Cardiac fibroblast (primary cell): ENCODE results near the gene GCNT1.
"Not testable (repeated sequence)": the region's sequence is repeated elsewhere in the genome, so short reads cannot be mapped to it uniquely, and the experiment has no call there.

Experiments
- DNase-seq, 2 donors: peaks; one replicate each; pipeline versions ENCODE4 v3.0.0 to v3.0.0-alpha.2; 2010; ENCODE audit warnings: low read depth in 2 of 2
- H3K4me3 ChIP-seq, 2 donors: replicated peaks in 1 of 2; 1 replicate in 1 of 2; 2 replicates in 1 of 2; pipeline ENCODE4 v1.5.1; 2011; ENCODE audit warnings: low read depth in 2 of 2, low read length in 2 of 2, mild to moderate bottlenecking in 2 of 2, moderate library complexity in 1 of 2
- TF ChIP-seq, protein P1 (sequence below): IDR thresholded peaks from one replicate; pipeline ENCODE4 v1.5.1; 2011; ENCODE audit warnings: low read depth, mild to moderate bottlenecking, low read length, inconsistent platforms

Gene GCNT1

DNA sequence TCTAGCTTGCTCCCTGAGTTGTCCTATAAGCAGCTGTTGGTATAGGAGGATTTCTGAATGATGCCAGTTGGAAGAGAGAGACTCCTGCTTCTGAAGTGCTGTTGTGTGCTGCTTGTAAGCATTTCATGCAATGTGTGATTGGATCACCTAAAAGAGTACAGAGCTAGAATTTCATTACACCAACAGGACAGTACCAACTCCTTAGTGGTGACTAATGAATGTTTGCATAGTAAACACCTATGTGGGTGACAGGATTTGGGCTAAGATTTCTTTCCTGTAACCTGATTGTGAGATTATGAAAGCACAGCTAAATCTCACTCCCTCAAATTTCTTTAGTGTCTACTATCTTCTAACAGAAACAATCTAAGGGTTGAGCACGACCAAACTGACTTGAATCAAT lies 67.0 kb downstream of the GCNT1 start:
- TF ChIP-seq, protein P1, sequence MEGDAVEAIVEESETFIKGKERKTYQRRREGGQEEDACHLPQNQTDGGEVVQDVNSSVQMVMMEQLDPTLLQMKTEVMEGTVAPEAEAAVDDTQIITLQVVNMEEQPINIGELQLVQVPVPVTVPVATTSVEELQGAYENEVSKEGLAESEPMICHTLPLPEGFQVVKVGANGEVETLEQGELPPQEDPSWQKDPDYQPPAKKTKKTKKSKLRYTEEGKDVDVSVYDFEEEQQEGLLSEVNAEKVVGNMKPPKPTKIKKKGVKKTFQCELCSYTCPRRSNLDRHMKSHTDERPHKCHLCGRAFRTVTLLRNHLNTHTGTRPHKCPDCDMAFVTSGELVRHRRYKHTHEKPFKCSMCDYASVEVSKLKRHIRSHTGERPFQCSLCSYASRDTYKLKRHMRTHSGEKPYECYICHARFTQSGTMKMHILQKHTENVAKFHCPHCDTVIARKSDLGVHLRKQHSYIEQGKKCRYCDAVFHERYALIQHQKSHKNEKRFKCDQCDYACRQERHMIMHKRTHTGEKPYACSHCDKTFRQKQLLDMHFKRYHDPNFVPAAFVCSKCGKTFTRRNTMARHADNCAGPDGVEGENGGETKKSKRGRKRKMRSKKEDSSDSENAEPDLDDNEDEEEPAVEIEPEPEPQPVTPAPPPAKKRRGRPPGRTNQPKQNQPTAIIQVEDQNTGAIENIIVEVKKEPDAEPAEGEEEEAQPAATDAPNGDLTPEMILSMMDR: no peak
- no peak for DNase-seq

DNA sequence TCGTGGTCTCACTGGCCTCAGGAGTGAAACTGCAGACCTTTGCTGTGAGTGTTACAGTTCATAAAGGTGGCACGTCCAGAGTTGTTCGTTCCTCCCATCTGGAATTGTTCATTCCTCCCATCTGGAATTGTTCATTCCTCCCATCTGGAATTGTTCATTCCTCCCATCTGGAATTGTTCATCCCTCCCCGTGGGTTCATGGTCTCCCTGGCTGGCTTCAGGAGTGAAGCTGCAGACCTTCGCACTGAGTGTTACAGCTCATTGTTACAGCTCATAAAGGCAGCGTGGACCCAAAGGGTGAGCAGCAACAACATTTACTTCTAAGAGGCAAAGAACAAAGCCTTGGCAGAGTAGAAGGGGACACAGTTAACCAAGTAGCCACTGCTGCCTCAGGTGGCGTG lies 69.1 kb downstream of the GCNT1 start:
- no peak for DNase-seq
- TF ChIP-seq, protein P1: no peak
- H3K4me3 ChIP-seq: no peak overlapping the region

More for the DNA sequence above, 67.0 kb downstream of the GCNT1 start:
- H3K4me3 ChIP-seq: no peak overlapping the region

DNA sequence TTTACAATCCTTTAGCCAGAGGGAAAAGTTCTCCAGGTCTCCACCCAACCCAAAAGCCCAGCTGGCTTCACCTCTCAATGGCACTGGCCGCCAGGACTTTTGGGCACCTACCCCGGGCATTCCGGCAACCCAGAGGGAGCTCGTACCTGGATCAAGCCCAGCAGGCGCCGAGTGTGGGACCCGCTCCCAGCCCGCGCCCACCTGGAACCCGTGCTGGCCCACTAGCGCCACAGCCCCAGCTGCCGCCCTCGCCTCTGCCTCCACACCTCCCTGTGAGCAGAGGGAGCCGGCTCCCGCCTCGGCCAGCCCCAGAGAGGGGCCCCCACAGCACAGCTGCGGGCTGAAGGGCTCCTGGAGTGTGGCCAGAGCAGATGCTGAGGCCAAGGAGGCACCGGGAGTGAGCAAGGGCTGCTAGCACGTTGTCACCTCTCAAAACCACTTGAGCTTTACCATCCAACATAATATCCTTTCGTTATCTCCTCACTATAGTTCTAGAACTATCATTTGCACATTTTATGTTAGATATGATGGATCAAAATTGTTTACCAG lies 69.7 kb downstream of the GCNT1 start:
- H3K4me3 ChIP-seq: no peak overlapping the region
- TF ChIP-seq, protein P1: no peak
- no peak for DNase-seq

DNA sequence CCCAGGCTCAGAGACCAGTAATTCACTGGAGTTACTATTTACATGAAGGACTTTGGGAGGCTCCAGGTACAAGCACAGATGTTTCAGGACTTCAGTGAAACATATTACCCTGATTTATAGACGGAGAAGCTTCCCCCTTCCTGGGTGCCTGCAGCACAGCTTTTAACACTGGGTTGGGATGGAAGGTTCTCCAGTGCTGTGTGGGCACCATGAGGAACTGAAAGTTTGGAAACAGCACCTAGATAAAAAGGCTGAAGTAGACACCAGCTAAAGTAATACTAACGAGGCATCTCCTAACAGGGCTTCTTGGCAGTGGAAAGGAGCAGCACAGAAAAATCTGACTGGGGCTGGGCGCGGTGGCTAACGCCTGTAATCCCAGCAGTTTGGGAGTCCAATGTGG lies 70.7 kb downstream of the GCNT1 start:
- TF ChIP-seq, protein P1: no peak
- DNase-seq: no peak
- no peak overlapping the region for H3K4me3 ChIP-seq

DNA sequence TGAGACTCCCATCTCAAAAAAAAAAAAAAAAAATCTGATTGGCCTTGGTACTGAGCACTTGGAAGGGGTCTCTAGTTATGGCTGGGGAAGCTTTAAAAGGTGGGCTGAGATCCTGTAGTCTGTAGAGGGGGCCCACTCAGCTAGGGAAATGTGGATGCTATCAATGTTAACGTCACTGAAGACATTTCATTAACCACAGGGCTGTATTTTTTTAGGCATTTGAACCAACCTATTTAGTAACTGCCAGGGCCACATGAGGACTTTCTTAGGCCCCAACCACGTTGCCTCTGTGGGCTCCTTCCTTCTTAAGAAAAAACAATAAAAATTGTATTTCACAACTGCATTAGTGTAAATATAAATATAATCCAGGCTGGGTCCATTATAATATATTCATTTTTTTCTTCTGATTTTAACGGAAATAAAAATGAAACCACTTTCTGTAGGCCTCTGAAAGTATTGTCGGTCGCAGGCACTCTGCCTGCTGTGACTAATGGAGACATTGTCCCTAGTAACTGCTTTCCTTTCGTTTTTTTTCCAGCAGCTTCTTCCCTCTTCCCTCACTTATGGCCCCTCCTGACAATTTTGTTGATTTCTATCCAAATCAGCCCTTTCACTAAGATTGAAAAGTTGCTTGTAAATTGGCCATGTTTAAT lies 71.6 kb downstream of the GCNT1 start:
- H3K4me3 ChIP-seq: no peak overlapping the region
- peak; percentile 38 to 58 for DNase-seq
- TF ChIP-seq, protein P1: no peak

DNA sequence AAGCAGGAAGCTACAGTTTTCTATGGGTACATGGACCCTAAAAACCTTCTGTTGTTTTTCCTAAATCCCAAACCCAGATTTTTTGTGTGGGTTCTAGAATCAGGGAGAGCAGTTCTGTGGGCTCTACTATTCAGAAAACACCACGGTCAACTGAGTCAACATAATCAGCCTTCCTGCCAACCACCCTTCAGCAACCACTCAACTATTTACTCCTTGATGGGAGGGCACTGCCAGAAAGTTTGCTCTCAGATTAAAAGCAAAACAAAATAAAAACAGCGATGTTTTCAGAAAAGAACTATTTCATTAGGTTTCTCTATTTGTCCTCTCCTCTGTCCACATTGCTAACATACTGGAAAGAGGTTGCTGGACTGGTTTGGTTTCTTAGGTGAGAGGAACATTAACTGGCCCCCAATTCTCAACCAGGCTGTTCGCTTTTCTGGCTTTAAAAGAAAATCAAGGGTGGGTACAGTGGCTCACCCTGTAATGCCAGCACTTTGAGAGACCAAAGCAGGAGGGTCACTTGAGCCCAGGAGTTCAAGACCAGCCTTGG lies 72.3 kb downstream of the GCNT1 start:
- TF ChIP-seq, protein P1: no peak
- H3K4me3 ChIP-seq: no peak overlapping the region
- DNase-seq: no peak

DNA sequence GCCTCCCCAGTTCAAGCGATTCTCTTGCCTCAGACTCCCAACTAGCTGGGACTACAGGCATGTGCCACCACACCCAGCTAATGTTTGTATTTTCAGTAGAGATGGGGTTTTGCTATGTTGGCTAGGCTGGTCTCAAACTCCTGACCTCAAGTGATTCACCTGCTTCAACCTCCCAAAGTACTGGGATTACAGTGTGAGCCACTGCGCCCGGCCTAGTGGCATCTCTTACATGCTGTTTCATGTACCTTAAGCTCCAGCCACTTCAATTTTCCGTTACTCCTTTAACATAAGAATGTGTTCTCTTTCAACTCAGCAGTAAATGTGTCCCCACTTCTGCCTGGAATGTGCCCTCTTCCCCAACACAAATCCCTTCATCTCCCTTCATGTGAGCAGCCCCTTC lies 73.9 kb downstream of the GCNT1 start:
- DNase-seq: peak in 1 of 2 donors; percentile 13

More for the DNA sequence above, 73.9 kb downstream of the GCNT1 start:
- not testable (repeated sequence) for H3K4me3 ChIP-seq
